K562 (cell line): ENCODE data around the gene LILRA6. TPM values are rescaled to one million over a fixed set of nuclear protein-coding genes. Genes with fewer than 3 reads are reported as not detected.

Experiments
- ATAC-seq: fragments of 200-7000 bp; cut with Tn5 transposase; 3 replicates; pipeline ENCODE4 v1.9.1; 2020; ENCODE audit warnings: moderate library complexity
- BruUV-seq: library from RNA; stranded (reverse); fragments of 400-500 nt; replicated peaks from 2 replicates; lab custom pipeline; 2021; lab: Mats Ljungman, UMichigan
- CTCF ChIA-PET: fragments of 300-600 bp; formaldehyde crosslinking; extraction: SDS; loops from one replicate; lab custom pipeline; 2021; ENCODE audit warnings: low intra/inter-chr PET ratio; lab: Yijun Ruan, JAX
- POLR2A ChIA-PET: fragments of 300-600, 350-650 bp; sonication (Branson Sonifier 250); formaldehyde crosslinking; extraction: SDS; loops from one replicate; lab custom pipeline; 2021; ENCODE audit warnings: antibody characterized with exemption, inconsistent platforms; lab: Yijun Ruan, JAX
- DNase-seq, 4 experiments: peaks; one replicate each; pipeline versions ENCODE4 v3.0.0 to v3.0.0-alpha.2; 2011 to 2018; ENCODE audit warnings: low spot score in 3 of 4, mixed read lengths in 3 of 4; ENCODE audit errors: extremely low read depth in 1 of 4
- FAIRE-seq: peaks from 2 replicates; lab custom pipeline; 2011; peaks lifted over from hg19 to GRCh38; lab: Jason Lieb, UNC
- H2AFZ ChIP-seq: 2 replicates; pipeline ENCODE4 v1.6.0; 2011; ENCODE audit warnings: low read depth, low read length, control low read depth, inconsistent platforms
- H3K27ac ChIP-seq: fragments of 200-600 bp; 3 replicates; pipeline ENCODE4 v1.8.0; 2011; ENCODE audit warnings: low read depth, mild to moderate bottlenecking, control low read depth, inconsistent platforms, low read length, moderate library complexity, mixed read lengths; ENCODE audit errors: extremely low read depth
- H3K27me3 ChIP-seq, 2 experiments: fragments of 300-600 bp in 1 of 2; 2 replicates in 1 of 2; 3 replicates in 1 of 2; pipeline versions ENCODE4 v1.6.0 to v1.8.0; 2011; ENCODE audit warnings: inconsistent platforms in 2 of 2, low read length in 2 of 2, mild to moderate bottlenecking in 1 of 2, mixed read lengths in 1 of 2, moderate library complexity in 1 of 2; ENCODE audit not compliant: control insufficient read depth in 2 of 2, insufficient read depth in 2 of 2
- H3K36me3 ChIP-seq: fragments of 300-600 bp; 3 replicates; pipeline ENCODE4 v1.8.0; 2011; ENCODE audit warnings: mild to moderate bottlenecking, low read length, inconsistent platforms; ENCODE audit not compliant: control insufficient read depth, insufficient read depth
- H3K4me1 ChIP-seq, 2 experiments: fragments of 200-600 bp in 1 of 2; replicated peaks in 1 of 2; 2 replicates in 1 of 2; 3 replicates in 1 of 2; pipeline versions ENCODE4 v1.5.1 to v1.8.0; 2011; ENCODE audit warnings: inconsistent platforms in 2 of 2, low read length in 2 of 2, mild to moderate bottlenecking in 1 of 2, mixed read lengths in 1 of 2, moderate library complexity in 1 of 2; ENCODE audit not compliant: control insufficient read depth in 2 of 2, insufficient read depth in 2 of 2
- H3K4me2 ChIP-seq: 2 replicates; pipeline ENCODE4 v1.6.1; 2011; ENCODE audit warnings: low read length, control low read depth, inconsistent platforms, mixed read lengths; ENCODE audit not compliant: insufficient read depth
- H3K4me3 ChIP-seq: fragments of 200-600 bp; sonication (generic), shearing (Covaris generic); 2 replicates; pipeline ENCODE4 v1.5.1; 2016; ENCODE audit warnings: control low read depth, inconsistent platforms
- H3K79me2 ChIP-seq: fragments of 200-600 bp; 3 replicates; pipeline ENCODE4 v1.8.0; 2011; ENCODE audit warnings: low read length, inconsistent platforms; ENCODE audit not compliant: control insufficient read depth, insufficient read depth
- H3K9ac ChIP-seq, 2 experiments: 2 replicates each; pipeline versions ENCODE4 v1.6.0 to v1.6.1; 2011; ENCODE audit warnings: low read depth in 2 of 2, low read length in 2 of 2, control low read depth in 1 of 2, inconsistent platforms in 1 of 2, mild to moderate bottlenecking in 1 of 2, mixed read lengths in 1 of 2; ENCODE audit not compliant: insufficient read depth in 1 of 2
- H3K9me1 ChIP-seq: one replicate; pipeline ENCODE4 v1.6.0; 2011; ENCODE audit warnings: inconsistent platforms, mild to moderate bottlenecking, low read length, moderate library complexity; ENCODE audit not compliant: control insufficient read depth, insufficient read depth
- H3K9me3 ChIP-seq: replicated peaks from 2 replicates; pipeline ENCODE4 v1.5.1; 2011; ENCODE audit warnings: low read depth, low read length, inconsistent platforms; ENCODE audit not compliant: control insufficient read depth, insufficient read depth
- H4K20me1 ChIP-seq: replicated peaks from 2 replicates; pipeline ENCODE4 v1.6.1; 2011; ENCODE audit warnings: low read length, inconsistent platforms, mixed read lengths; ENCODE audit not compliant: control insufficient read depth, insufficient read depth
- ETS2 ChIP-seq: IDR thresholded peaks from 2 replicates; pipeline ENCODE4 v1.6.1; 2016; ENCODE audit warnings: borderline replicate concordance, missing genetic modification characterization, mild to moderate bottlenecking, moderate library complexity, missing compliant biosample characterization; ENCODE audit not compliant: poor library complexity, severe bottlenecking
- KLF13 ChIP-seq: fragments of 450-650 bp; IDR thresholded peaks from 2 replicates; pipeline ENCODE4 v1.6.1; 2016; ENCODE audit warnings: missing genetic modification characterization, low read depth, mild to moderate bottlenecking, missing compliant biosample characterization, moderate library complexity, borderline replicate concordance
- PTBP1 ChIP-seq: fragments of 200-400 bp; formaldehyde crosslinking; IDR thresholded peaks from 2 replicates; pipeline ENCODE4 v1.6.1; 2017; ENCODE audit warnings: low read depth, low read length
- SIN3A ChIP-seq, 2 experiments: fragments of 150-350 bp in 1 of 2; IDR thresholded peaks; 2 replicates each; pipeline ENCODE4 v1.6.1; 2011 to 2016; ENCODE audit warnings: borderline replicate concordance in 2 of 2, low read depth in 2 of 2, low read length in 2 of 2, mild to moderate bottlenecking in 2 of 2, moderate library complexity in 2 of 2; ENCODE audit not compliant: control insufficient read depth in 1 of 2
- SMC3 ChIP-seq: conservative IDR thresholded peaks from 2 replicates; pipeline ENCODE4 v1.6.1; 2011; ENCODE audit warnings: low read depth, low read length, improper control_type of control experiment; ENCODE audit not compliant: insufficient read depth
- ZKSCAN3 ChIP-seq: fragments of 250-450 bp; sonication (Bioruptor Pico); IDR thresholded peaks from 2 replicates; pipeline ENCODE4 v1.4.0; 2020
- ZNF507 ChIP-seq: conservative IDR thresholded peaks from 2 replicates; pipeline ENCODE4 v1.6.1; 2017; ENCODE audit warnings: missing genetic modification characterization, missing compliant biosample characterization
- WGBS: fragments of 100-300 bp; shearing (Covaris generic); methylation state at CpG from one replicate; pipeline ENCODE4 v1.1.6; 2016; ENCODE audit warnings: low coverage, mixed read lengths; ENCODE audit not compliant: insufficient coverage; ENCODE audit errors: missing lambda C conversion rate; 5-methylcytosine and 5-hydroxymethylcytosine counted together
- in situ Hi-C: fragments of 300-500 bp; cut with MboI; formaldehyde crosslinking; loops from 4 replicates; pipeline ENCODE4 v1.15.0; 2018; ENCODE audit warnings: inconsistent platforms, mixed read lengths
- intact Hi-C: fragments of 100-400 bp; cut with micrococcal nuclease; formaldehyde crosslinking; loops from 2 replicates; pipeline ENCODE4 v1.14.2; 2022
- polyA plus RNA-seq, 8 experiments: library from polyadenylated mRNA; depleted of rRNA in 4 of 8; stranded (reverse) in 5 of 8; unstranded in 3 of 8; fragments of >200 nt; fragmentation: Nextera tagmentation in 2 of 8; fragmentation: Illumina TruSeq in 1 of 8; extraction: Ambion mirVana in 2 of 8; extraction: Trizol in 1 of 8; gene quantifications; 2 replicates each; pipeline versions ENCODE4 v1.2.1 to v1.2.3, GENCODE V29; 2011 to 2014; ENCODE audit warnings: inconsistent platforms in 1 of 8, missing spikeins in 1 of 8
- total RNA-seq, 7 experiments: library from RNA; depleted of rRNA in 6 of 7; stranded (reverse); fragments of >200 nt in 6 of 7; fragmentation: Illumina TruSeq in 2 of 7; extraction: Trizol in 2 of 7; gene quantifications; 2 replicates each; pipeline versions ENCODE4 v1.2.1 to v1.2.3, GENCODE V29; 2011 to 2021; ENCODE audit warnings: low replicate concordance in 1 of 7
- TF ChIP-seq, protein P1 (sequence below): fragments of 250-450 bp; sonication (Bioruptor Pico); IDR thresholded peaks from 2 replicates; pipeline ENCODE4 v1.5.0; 2021
- TF ChIP-seq, protein P2 (sequence below), 2 experiments: fragments of 450-650 bp; IDR thresholded peaks; 2 replicates each; pipeline ENCODE4 v1.6.1; 2016

Gene LILRA6
- total and polyA plus RNA-seq, 9 of the 15 experiments (the other 6 are each of a cell fraction or from before 2014, with no cell fraction given): 0.03 TPM; not detected in 8

DNA sequence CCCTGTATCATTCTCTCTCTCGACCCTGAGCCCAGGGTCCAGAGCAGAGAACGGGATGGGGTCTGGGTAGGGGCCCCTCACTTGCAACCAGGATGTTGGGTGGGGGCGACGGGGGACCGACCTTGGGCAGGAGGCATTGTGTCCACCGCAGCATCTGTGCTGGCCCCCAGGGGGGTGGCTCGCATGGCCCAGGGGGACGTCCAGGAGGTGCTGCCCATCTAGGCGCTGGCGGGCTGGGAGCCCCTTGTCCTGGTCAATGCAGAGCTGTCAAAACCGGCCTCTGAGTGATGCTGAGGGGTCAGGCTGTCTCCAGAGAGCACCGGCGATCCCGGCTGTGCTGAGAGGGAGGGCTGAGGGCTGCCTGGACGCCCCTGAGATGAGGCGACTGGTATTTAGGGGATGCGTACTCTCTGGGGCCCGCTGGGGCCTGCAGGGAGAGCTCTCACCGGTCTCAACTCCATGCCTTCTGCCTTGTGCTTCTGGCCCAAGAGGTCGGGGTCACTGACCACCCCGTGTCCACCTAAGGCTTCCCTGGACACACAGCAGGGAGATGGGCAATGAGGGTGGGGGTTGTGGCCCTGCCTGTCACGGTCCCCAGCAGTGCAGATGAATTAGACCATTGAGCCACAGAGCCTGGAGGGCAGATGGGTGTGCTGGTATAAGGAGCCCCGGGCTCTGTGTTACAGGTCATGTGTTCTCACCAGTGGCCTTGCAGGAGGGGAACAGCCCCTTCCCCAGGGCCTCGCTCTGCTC is 33.4 kb downstream of the LILRA6 start:
- DNase-seq: peak in 2 of 4 experiments; percentile 28 to 44
- H3K4me2 ChIP-seq: peak overlapping the region; percentile 62
- TF ChIP-seq, protein P1, sequence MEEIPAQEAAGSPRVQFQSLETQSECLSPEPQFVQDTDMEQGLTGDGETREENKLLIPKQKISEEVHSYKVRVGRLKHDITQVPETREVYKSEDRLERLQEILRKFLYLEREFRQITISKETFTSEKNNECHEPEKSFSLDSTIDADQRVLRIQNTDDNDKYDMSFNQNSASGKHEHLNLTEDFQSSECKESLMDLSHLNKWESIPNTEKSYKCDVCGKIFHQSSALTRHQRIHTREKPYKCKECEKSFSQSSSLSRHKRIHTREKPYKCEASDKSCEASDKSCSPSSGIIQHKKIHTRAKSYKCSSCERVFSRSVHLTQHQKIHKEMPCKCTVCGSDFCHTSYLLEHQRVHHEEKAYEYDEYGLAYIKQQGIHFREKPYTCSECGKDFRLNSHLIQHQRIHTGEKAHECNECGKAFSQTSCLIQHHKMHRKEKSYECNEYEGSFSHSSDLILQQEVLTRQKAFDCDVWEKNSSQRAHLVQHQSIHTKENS: no peak
- TF ChIP-seq KLF13 (tag) (no peak), ETS2 (tag) (no peak), ZNF507 (tag) (no peak), SIN3A (IDR thresholded peaks at IDR 0.05; ENCODE audit: borderline replicate concordance in 2 of 2, control insufficient read depth in 1 of 2, low read depth in 2 of 2, low read length in 2 of 2) (peak in 1 of 2 experiments; percentile 29; a peak in 1 of 4 replicates), SMC3 (no peak), ZKSCAN3 (CRISPR knock-in tag) (no peak), PTBP1 (peak; percentile 18; the same call in 1 of the 2 replicates)
- TF ChIP-seq, protein P2, sequence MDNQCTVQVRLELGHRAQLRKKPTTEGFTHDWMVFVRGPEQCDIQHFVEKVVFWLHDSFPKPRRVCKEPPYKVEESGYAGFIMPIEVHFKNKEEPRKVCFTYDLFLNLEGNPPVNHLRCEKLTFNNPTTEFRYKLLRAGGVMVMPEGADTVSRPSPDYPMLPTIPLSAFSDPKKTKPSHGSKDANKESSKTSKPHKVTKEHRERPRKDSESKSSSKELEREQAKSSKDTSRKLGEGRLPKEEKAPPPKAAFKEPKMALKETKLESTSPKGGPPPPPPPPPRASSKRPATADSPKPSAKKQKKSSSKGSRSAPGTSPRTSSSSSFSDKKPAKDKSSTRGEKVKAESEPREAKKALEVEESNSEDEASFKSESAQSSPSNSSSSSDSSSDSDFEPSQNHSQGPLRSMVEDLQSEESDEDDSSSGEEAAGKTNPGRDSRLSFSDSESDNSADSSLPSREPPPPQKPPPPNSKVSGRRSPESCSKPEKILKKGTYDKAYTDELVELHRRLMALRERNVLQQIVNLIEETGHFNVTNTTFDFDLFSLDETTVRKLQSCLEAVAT (IDR thresholded peaks at IDR 0.05): no peak

More for the DNA sequence above, 33.4 kb downstream of the LILRA6 start:
- POLR2A ChIA-PET: interaction anchor here (0.7 to 7.0 kb wide), 13 partner anchors 8 to 1574 kb away, joined by 3 to 66 read pairs (median 5); partner anchors contain the start of genes CNOT3, LENG1, LILRB3 and MBOAT7
- Histone ChIP-seq H4K20me1 (peaks cover 67% of the 10 kb centered on the region), H3K4me3 (no peak overlapping the region), H3K27ac (peak overlapping the region; percentile 89), H3K9me1 (peaks cover 23% of the 10 kb centered on the region), H3K27me3 (no peaks in the 10 kb centered on the region), H3K79me2 (peaks cover 65% of the 10 kb centered on the region), H2AFZ (no peak overlapping the region), H3K4me1 (peaks cover 72 to 76% of the 10 kb centered on the region in 2 experiments), H3K9me3 (no peaks in the 10 kb centered on the region), H3K36me3 (peaks cover 57% of the 10 kb centered on the region), H3K9ac (peak overlapping the region; percentile 66 to 86)
- ATAC-seq: peak; percentile 5
- in situ Hi-C loops (no loop called here), intact Hi-C loops (loop anchor here (2.0 kb wide), 1 partner anchor 20 kb away; the partner anchor contains the start of gene MBOAT7)
- WGBS: 29% methylated on average over 20 of the region's 24 CpGs
- CTCF ChIA-PET: no interaction called here
- BruUV-seq: no TSS peak
- FAIRE-seq: no peak
